ENCODE data around the gene BMP2.

BMP2 gene

DNA sequence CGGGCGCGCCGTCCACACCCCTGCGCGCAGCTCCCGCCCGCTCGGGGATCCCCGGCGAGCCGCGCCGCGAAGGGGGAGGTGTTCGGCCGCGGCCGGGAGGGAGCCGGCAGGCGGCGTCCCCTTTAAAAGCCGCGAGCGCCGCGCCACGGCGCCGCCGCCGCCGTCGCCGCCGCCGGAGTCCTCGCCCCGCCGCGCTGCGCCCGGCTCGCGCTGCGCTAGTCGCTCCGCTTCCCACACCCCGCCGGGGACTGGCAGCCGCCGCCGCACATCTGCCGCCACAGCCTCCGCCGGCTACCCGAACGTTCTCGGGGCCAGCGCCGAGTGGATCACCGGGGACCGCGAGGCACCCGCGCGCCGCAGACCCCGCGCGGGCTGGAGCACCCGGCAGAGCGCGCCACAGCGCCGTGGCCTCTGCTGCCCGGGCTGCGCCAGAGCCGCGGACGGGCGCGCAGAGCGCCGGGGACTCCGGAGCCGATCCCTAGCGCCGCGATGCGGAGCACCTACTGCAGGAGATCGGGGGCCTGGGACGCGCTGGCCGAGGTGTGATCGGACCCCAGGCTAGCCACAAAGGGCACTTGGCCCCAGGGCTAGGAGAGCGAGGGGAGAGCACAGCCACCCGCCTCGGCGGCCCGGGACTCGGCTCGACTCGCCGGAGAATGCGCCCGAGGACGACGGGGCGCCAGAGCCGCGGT lies at the start of gene BMP2:
Gene BMP2, plus strand, starts transcription at position 151 of the 692 bp plus-strand sequence. CDS start 2,441 bp downstream, outside the sequence.
- H3K27me3 ChIP-seq (ENCODE audit: insufficient read depth, low read length), result peaks cover 55% of the 10 kb centered on the region
- peak within 1 kb of the TSS; percentile 88 for H3K4me3 ChIP-seq (ENCODE audit: low read length)
- peaks cover 15% of the 10 kb centered on the region for H3K36me3 ChIP-seq (ENCODE audit: insufficient read depth, low read depth, low read length)

DNA sequence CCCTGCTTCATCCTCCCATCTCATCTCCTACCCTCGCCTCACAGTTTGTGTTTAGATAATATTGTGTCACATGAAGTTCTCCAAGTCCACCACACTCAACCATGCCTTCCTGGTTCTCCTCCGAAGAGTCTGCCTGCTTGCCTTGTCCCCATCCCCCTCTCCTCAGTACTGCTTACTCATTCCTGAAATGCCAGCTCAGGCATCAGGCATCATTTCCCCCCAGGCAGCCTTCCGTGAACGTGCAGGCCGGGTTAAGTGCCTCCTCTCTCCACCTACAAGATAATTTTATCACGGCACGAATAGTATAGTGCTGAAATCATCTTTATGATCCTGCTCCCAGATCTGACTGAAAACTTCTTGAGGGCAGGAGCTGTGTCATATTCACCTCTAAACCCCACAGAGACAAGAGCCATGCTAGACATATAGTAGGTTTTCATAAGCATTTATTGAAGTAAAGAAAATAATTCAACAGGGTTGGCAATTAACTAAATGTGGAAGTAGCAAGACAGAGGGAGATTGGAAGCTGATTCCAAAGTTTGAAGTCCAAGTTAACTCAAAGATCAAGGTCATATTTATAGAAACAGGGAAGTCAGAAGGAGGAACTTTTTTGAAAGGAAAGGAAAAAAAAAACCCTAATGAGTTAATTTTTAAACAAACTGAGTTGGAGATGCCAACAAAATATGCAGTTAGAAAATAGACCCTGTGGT lies 48.7 kb upstream of the BMP2 start:
- H3K4me3 ChIP-seq (ENCODE audit: low read length), result no peak overlapping the region
- no peaks in the 10 kb centered on the region for H3K36me3 ChIP-seq (ENCODE audit: insufficient read depth, low read depth, low read length)
- no peaks in the 10 kb centered on the region for H3K27me3 ChIP-seq (ENCODE audit: insufficient read depth, low read length)
- no peak overlapping the region for H3K9ac ChIP-seq (ENCODE audit: low read depth, low read length)
- H3K9me3 ChIP-seq (ENCODE audit: insufficient read depth, low read depth, low read length), result no peaks in the 10 kb centered on the region
- no peak overlapping the region for H3K27ac ChIP-seq (ENCODE audit: low read length)
- H3K4me1 ChIP-seq (ENCODE audit: insufficient read depth, low read length), result no peaks in the 10 kb centered on the region

More for the DNA sequence above, at the start of gene BMP2:
- no peak within 1 kb of the TSS for H3K27ac ChIP-seq (ENCODE audit: low read length)
- H3K9me3 ChIP-seq (ENCODE audit: insufficient read depth, low read depth, low read length), result no peaks in the 10 kb centered on the region
- H3K4me1 ChIP-seq (ENCODE audit: insufficient read depth, low read length), result peaks cover 29% of the 10 kb centered on the region
- peak within 1 kb of the TSS; percentile 54; the same call in 1 of the 2 replicates for H3K9ac ChIP-seq (ENCODE audit: low read depth, low read length)

DNA sequence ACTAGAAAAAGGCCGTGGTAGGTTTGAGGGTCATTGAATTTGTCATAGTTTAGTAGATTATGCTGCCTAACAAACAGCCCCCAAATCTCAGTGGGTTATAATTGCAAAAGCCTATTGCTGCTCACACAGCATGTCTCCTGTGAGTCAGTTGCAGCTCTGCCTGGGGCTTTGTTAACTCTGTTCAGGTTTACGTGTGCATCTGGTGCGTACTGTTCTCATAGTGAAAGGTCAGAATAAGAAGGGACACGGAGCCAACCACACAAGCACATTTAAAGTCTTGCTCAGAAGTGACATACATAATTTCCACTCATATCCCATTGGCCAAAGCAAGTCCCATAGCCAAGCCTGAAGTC lies 48.1 kb upstream of the BMP2 start:
- H3K27ac ChIP-seq (ENCODE audit: low read length), result no peak overlapping the region
- no peak overlapping the region for H3K9ac ChIP-seq (ENCODE audit: low read depth, low read length)
- no peaks in the 10 kb centered on the region for H3K36me3 ChIP-seq (ENCODE audit: insufficient read depth, low read depth, low read length)
- H3K27me3 ChIP-seq (ENCODE audit: insufficient read depth, low read length), result no peaks in the 10 kb centered on the region
- no peaks in the 10 kb centered on the region for H3K9me3 ChIP-seq (ENCODE audit: insufficient read depth, low read depth, low read length)
- H3K4me1 ChIP-seq (ENCODE audit: insufficient read depth, low read length), result no peaks in the 10 kb centered on the region
- no peak overlapping the region for H3K4me3 ChIP-seq (ENCODE audit: low read length)

DNA sequence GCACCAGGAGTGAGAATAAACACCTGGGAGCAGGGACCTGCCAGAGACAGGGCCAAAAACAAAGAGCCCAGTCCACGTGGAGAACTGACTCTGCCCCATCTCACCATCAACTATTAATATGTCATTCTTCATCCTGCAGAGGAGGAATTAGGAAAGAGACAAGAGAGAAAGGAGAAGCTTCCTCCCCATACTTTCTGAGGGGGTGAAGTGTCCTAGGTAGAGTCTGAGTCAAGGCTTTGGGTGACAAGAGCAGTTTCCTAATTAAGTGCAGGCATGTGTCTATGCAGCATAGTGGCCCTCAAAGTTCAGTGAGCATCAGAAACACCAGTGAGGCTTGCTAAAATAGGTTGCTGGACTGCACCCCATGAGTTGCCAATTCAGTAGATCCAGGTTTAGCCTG lies 40.7 kb upstream of the BMP2 start:
- H3K36me3 ChIP-seq (ENCODE audit: insufficient read depth, low read depth, low read length), result no peaks in the 10 kb centered on the region

DNA sequence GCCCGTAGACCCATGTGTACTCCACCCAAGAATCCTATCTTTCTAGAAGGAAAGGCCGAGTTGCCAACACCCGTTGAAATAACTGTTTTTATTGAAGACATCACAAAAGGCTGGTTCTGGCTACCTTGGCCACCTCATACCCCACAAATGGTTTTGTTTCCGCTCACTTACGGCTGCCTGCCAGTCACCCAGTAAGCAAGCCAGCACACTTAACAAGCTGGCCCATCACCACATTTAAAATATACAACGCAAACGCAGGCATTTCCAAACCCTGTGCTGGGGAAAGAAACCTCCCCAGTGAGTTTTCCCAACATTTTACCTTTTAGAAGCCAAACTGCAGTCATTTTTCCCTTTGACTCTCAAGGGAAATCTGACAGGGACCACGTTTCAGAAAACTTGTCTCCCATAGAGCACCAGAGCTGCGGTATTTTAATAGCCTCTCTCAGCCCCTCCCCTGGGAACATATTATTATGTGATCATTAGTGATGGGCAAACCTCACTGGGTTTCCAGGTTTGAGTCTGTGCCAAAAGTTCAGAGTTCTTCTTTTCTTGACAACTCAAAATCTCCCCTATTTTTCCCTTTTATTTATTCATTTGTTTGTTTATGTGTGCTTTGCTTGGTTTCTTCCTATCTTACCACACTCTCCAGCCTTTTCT lies 36.7 kb upstream of the BMP2 start:
- Histone ChIP-seq H3K9me3 (ENCODE audit: insufficient read depth, low read depth, low read length) (no peaks in the 10 kb centered on the region), H3K36me3 (ENCODE audit: insufficient read depth, low read depth, low read length) (no peaks in the 10 kb centered on the region), H3K27ac (ENCODE audit: low read length) (no peak overlapping the region), H3K4me1 (ENCODE audit: insufficient read depth, low read length) (no peaks in the 10 kb centered on the region), H3K9ac (ENCODE audit: low read depth, low read length) (no peak overlapping the region), H3K27me3 (ENCODE audit: insufficient read depth, low read length) (no peaks in the 10 kb centered on the region), H3K4me3 (ENCODE audit: low read length) (no peak overlapping the region)

More for the DNA sequence above, 40.7 kb upstream of the BMP2 start:
- no peak overlapping the region for H3K4me3 ChIP-seq (ENCODE audit: low read length)
- H3K4me1 ChIP-seq (ENCODE audit: insufficient read depth, low read length), result no peaks in the 10 kb centered on the region
- no peak overlapping the region for H3K9ac ChIP-seq (ENCODE audit: low read depth, low read length)
- H3K9me3 ChIP-seq (ENCODE audit: insufficient read depth, low read depth, low read length), result no peaks in the 10 kb centered on the region
- no peak overlapping the region for H3K27ac ChIP-seq (ENCODE audit: low read length)
- no peaks in the 10 kb centered on the region for H3K27me3 ChIP-seq (ENCODE audit: insufficient read depth, low read length)

DNA sequence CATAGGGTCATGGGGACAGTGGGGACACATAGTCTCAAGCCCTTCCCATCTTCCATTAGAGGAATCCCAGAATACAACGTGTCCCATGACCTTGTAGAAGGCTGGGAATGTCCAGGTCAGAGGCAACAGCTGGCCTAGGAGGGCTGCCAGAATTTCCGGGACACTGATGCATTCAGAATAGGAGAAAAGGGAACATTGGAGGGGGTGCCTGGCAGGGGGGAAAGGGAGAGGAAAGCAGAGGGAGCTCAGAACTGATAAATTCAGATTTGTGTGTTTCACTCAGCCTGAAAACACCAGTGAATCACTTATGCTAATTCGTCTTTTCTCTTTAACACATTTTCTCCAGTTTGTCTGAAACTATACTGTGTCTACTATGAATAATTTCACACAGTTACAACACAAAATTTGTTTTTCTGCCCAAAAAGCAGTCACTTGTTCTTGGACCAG lies 35.5 kb upstream of the BMP2 start:
- Histone ChIP-seq H3K27ac (ENCODE audit: low read length) (no peak overlapping the region), H3K36me3 (ENCODE audit: insufficient read depth, low read depth, low read length) (no peaks in the 10 kb centered on the region), H3K27me3 (ENCODE audit: insufficient read depth, low read length) (no peaks in the 10 kb centered on the region), H3K4me3 (ENCODE audit: low read length) (no peak overlapping the region), H3K9me3 (ENCODE audit: insufficient read depth, low read depth, low read length) (no peaks in the 10 kb centered on the region), H3K9ac (ENCODE audit: low read depth, low read length) (no peak overlapping the region), H3K4me1 (ENCODE audit: insufficient read depth, low read length) (no peaks in the 10 kb centered on the region)

DNA sequence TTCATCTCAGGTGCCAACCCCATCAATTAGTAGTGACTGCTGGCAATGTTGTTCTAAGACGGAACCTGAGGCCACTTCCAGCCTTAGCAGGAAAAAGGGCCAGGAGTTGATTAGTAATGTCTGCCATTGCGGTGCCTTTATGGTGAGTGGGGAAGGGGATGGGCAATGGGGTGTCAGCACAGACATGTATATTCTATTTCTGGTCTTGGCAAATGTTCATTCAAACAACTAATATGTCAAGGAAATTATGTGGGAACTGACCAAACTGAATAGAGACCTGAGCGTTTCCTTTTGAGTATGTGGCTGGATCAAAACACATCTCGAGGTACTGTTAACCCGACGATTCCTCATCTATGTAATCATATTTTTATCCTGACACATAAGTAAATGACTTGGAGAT lies 34.6 kb upstream of the BMP2 start:
- no peaks in the 10 kb centered on the region for H3K9me3 ChIP-seq (ENCODE audit: insufficient read depth, low read depth, low read length)
- no peak overlapping the region for H3K4me3 ChIP-seq (ENCODE audit: low read length)
- no peaks in the 10 kb centered on the region for H3K36me3 ChIP-seq (ENCODE audit: insufficient read depth, low read depth, low read length)
- H3K27me3 ChIP-seq (ENCODE audit: insufficient read depth, low read length), result no peaks in the 10 kb centered on the region
- no peak overlapping the region for H3K9ac ChIP-seq (ENCODE audit: low read depth, low read length)
- no peaks in the 10 kb centered on the region for H3K4me1 ChIP-seq (ENCODE audit: insufficient read depth, low read length)
- no peak overlapping the region for H3K27ac ChIP-seq (ENCODE audit: low read length)

DNA sequence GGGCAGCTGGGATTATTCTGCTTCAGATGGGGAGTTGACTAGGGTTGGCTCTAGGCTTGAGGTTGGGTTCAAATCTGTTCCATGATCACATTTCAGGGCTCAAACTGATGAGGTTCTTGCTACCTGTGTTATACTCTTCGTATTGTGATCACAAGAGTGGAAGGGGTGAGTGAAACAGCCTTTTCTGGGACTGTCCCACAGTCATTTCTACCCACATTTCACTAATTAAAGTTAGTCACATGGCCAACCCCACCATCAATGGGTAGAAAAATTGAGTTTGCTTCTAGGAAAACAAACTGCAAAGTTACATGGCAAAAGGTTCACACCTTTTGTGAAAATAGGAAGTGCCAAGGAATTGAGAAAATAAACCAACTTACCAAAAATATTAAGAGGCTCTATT lies 33.5 kb upstream of the BMP2 start:
- Histone ChIP-seq H3K27me3 (ENCODE audit: insufficient read depth, low read length) (no peaks in the 10 kb centered on the region), H3K4me3 (ENCODE audit: low read length) (no peak overlapping the region), H3K36me3 (ENCODE audit: insufficient read depth, low read depth, low read length) (no peaks in the 10 kb centered on the region), H3K27ac (ENCODE audit: low read length) (no peak overlapping the region), H3K4me1 (ENCODE audit: insufficient read depth, low read length) (no peaks in the 10 kb centered on the region), H3K9ac (ENCODE audit: low read depth, low read length) (no peak overlapping the region), H3K9me3 (ENCODE audit: insufficient read depth, low read depth, low read length) (no peaks in the 10 kb centered on the region)

DNA sequence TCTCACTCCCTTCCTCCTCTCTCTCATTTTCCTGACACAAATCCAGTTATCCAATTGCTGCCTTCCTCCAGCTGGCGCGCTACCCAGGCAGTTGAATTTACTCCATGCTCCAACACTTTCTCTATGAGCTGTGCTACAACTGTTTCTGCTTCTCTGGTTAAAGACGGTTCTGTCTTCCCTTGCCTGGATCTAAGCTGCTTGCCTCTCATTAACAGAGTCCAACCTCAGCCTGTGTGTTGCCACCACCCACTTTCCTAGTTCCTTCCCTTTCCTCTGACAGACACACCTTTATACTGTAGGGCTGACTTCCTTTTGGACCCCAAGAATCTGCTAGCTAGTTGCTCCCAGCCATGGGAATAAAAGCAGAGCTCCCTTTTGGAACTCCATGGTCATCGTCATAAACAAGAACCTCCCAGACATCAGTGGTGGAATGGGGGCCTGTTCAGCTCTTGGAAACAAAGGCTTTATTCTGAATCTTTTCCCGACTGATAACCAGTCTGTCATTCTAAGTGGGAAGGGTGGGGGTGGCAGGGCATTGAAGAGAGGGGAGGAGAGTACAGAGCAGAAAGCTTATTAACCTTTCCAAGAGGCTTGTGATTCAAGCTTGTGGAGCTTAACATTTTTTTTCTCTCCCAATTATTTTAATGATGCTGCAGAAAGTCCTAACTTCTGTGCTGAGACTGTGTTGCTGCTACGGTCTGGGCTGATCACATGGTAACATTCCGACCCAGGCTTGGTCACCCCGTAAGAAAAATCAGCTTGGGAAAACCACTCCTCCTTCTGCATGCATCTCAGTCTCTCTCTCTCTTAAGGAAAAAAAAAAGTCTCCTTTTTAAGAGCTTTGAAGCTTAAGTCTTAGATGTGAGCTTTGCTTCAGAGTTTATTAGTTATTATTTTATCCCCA lies 31.3 kb upstream of the BMP2 start:
- H3K4me3 ChIP-seq (ENCODE audit: low read length), result no peak overlapping the region
- no peaks in the 10 kb centered on the region for H3K36me3 ChIP-seq (ENCODE audit: insufficient read depth, low read depth, low read length)
- H3K9ac ChIP-seq (ENCODE audit: low read depth, low read length), result no peak overlapping the region
- no peaks in the 10 kb centered on the region for H3K27me3 ChIP-seq (ENCODE audit: insufficient read depth, low read length)
- H3K9me3 ChIP-seq (ENCODE audit: insufficient read depth, low read depth, low read length), result no peaks in the 10 kb centered on the region
- H3K4me1 ChIP-seq (ENCODE audit: insufficient read depth, low read length), result peaks cover 3% of the 10 kb centered on the region; the same call in 1 of the 2 replicates
- no peak overlapping the region for H3K27ac ChIP-seq (ENCODE audit: low read length)

DNA sequence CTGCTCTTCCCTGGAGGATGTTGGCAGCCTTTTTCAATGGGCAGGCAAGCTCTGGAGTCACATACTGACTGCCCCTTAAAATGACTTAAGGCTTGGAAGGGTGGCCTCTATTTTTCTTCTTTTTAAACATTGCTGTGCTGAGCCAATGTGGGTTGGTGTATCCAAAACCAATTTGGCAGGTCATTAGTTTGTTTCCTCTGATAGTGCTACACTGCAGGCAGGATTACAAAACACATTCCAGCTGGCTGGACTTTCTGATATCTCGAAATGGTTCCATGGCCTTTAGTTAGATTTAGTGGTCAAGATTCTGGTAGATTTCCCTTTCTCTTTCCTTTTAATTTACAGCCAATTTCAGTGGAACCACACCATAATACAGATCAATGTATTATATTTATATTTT lies 28.1 kb upstream of the BMP2 start:
- Histone ChIP-seq H3K9ac (ENCODE audit: low read depth, low read length) (no peak overlapping the region), H3K36me3 (ENCODE audit: insufficient read depth, low read depth, low read length) (no peaks in the 10 kb centered on the region), H3K27me3 (ENCODE audit: insufficient read depth, low read length) (no peaks in the 10 kb centered on the region), H3K4me1 (ENCODE audit: insufficient read depth, low read length) (peaks cover 3% of the 10 kb centered on the region; the same call in 1 of the 2 replicates), H3K27ac (ENCODE audit: low read length) (no peak overlapping the region), H3K9me3 (ENCODE audit: insufficient read depth, low read depth, low read length) (no peaks in the 10 kb centered on the region), H3K4me3 (ENCODE audit: low read length) (no peak overlapping the region)

DNA sequence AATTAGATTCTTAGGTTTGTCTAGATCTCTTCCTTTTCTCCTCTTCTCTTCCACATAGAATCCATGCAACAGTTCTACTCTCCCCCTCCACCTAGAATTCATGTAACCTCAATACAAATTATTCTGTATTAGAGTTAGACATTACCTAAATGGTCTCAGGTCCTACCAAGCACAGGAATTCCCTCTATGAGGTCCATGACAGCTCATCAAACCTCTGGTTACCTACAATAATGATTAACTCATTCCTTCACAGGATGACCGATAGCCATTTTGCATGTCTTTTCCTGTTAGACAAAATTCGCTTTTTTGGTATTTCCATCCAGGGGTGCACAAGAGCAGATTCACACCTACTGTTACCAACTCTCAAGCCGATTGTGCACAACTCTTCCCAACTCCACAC lies 27.4 kb upstream of the BMP2 start:
- no peaks in the 10 kb centered on the region for H3K36me3 ChIP-seq (ENCODE audit: insufficient read depth, low read depth, low read length)
- H3K27me3 ChIP-seq (ENCODE audit: insufficient read depth, low read length), result no peaks in the 10 kb centered on the region
- no peaks in the 10 kb centered on the region for H3K9me3 ChIP-seq (ENCODE audit: insufficient read depth, low read depth, low read length)
- H3K9ac ChIP-seq (ENCODE audit: low read depth, low read length), result no peak overlapping the region
- no peak overlapping the region for H3K27ac ChIP-seq (ENCODE audit: low read length)
- H3K4me3 ChIP-seq (ENCODE audit: low read length), result no peak overlapping the region
- peaks cover 3% of the 10 kb centered on the region; the same call in 1 of the 2 replicates for H3K4me1 ChIP-seq (ENCODE audit: insufficient read depth, low read length)
